OCI-LY3 (cell line): ENCODE results near the gene NKIRAS2.

Source experiments
- CTCF ChIP-seq: fragments of 200-600, 300-600 bp; sonication (generic); IDR thresholded peaks from 2 replicates; pipeline ENCODE4 v1.5.1; 2014; ENCODE audit warnings: antibody characterized with exemption, low read length, low read depth
- EZH2phosphoT487 ChIP-seq: fragments of 200-600 bp; shearing (Covaris generic); IDR thresholded peaks from 2 replicates; pipeline ENCODE4 v1.6.1; 2018; ENCODE audit warnings: antibody characterized with exemption, mixed run types, low read depth

DNA sequence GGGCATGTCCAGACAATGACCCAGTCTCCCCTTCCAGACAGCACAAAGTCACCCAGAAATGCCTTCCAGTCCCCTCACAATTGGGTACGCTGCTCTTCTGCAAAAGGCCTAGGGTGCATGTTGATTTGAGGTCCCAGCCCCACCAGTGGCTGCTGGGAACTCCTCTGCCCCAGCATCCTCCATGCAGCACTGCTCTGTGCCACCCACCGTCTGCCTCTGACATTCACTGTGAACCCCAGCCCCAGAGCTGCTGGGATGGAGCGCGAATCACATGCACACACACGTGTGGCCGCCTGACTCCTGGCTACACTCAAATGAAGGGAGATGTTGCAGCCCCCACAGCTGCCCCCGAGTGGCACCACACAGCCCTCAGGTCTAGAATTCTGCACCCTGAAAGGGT is 31.8 kb downstream of the NKIRAS2 start:
- no peak for TF ChIP-seq CTCF
- TF ChIP-seq EZH2phosphoT487: no peak
